Fibroblast of skin of left biceps (primary cell): ENCODE data around the gene SPON1.
A peak's percentile ranks its signal among the peaks of the same experiment; 100 is the strongest.
"Not testable (repeated sequence)": the region's sequence is repeated elsewhere in the genome, so short reads cannot be mapped to it uniquely, and the experiment has no call there.

Experiments
- DNase-seq, 2 experiments: peaks; one replicate each; pipeline ENCODE4 v3.0.0-alpha.2; 2013; ENCODE audit warnings: low read depth in 2 of 2

SPON1 gene

GRCh38 chr11:14124886-14125285, 162.4 kb downstream of the SPON1 start:
- DNase-seq = no peak

GRCh38 chr11:14125529-14125928, 163.0 kb downstream of the SPON1 start:
- no peak for DNase-seq

GRCh38 chr11:14127679-14128078, 165.2 kb downstream of the SPON1 start:
- no peak for DNase-seq

GRCh38 chr11:14132312-14132711, 169.8 kb downstream of the SPON1 start:
- no peak for DNase-seq

GRCh38 chr11:14133381-14133780, 170.9 kb downstream of the SPON1 start:
- no peak for DNase-seq

- DNase-seq = no peak
Measured at GRCh38 chr11:14136561-14136960, 174.0 kb downstream of the SPON1 start.

- no peak for DNase-seq
Measured at GRCh38 chr11:14137284-14137683, 174.8 kb downstream of the SPON1 start.

GRCh38 chr11:14140991-14141390, 178.5 kb downstream of the SPON1 start:
- no peak for DNase-seq

GRCh38 chr11:14141676-14142075, 179.2 kb downstream of the SPON1 start:
- no peak for DNase-seq

GRCh38 chr11:14144934-14145333, 182.4 kb downstream of the SPON1 start:
- no peak for DNase-seq

- DNase-seq = peak in 1 of 2 experiments; percentile 10
Measured at GRCh38 chr11:14148653-14149273, 186.2 kb downstream of the SPON1 start.

- DNase-seq = no peak
Measured at GRCh38 chr11:14149683-14150082, 187.2 kb downstream of the SPON1 start.

- DNase-seq = no peak
Measured at GRCh38 chr11:14150878-14151277, 188.4 kb downstream of the SPON1 start.

- not testable (repeated sequence) for DNase-seq
Measured at GRCh38 chr11:14154103-14154502, 191.6 kb downstream of the SPON1 start.

- DNase-seq = no peak
Measured at GRCh38 chr11:14158393-14158792, 195.9 kb downstream of the SPON1 start.

GRCh38 chr11:14163576-14163975, 201.1 kb downstream of the SPON1 start:
- DNase-seq = no peak

- DNase-seq = not testable (repeated sequence)
Measured at GRCh38 chr11:14173679-14174078, 211.2 kb downstream of the SPON1 start.

- peak in 1 of 2 experiments; percentile 1 for DNase-seq
Measured at GRCh38 chr11:14179116-14179820, 216.7 kb downstream of the SPON1 start.

GRCh38 chr11:14181121-14181520, 218.6 kb downstream of the SPON1 start:
- no peak for DNase-seq

- DNase-seq = no peak
Measured at GRCh38 chr11:14182833-14183364, 220.4 kb downstream of the SPON1 start.

GRCh38 chr11:14184028-14184940, 221.8 kb downstream of the SPON1 start:
- no peak for DNase-seq

- no peak for DNase-seq
Measured at GRCh38 chr11:14185461-14185860, 222.9 kb downstream of the SPON1 start.
